Limb (tissue), 2 donors: ENCODE results near the gene ABHD12.

ENCODE experiments used
- DNase-seq, 2 donors: peaks; one replicate each; pipeline ENCODE4 v3.0.0-alpha.2; 2016; ENCODE audit errors: extremely low spot score in 2 of 2

ABHD12 gene

DNA sequence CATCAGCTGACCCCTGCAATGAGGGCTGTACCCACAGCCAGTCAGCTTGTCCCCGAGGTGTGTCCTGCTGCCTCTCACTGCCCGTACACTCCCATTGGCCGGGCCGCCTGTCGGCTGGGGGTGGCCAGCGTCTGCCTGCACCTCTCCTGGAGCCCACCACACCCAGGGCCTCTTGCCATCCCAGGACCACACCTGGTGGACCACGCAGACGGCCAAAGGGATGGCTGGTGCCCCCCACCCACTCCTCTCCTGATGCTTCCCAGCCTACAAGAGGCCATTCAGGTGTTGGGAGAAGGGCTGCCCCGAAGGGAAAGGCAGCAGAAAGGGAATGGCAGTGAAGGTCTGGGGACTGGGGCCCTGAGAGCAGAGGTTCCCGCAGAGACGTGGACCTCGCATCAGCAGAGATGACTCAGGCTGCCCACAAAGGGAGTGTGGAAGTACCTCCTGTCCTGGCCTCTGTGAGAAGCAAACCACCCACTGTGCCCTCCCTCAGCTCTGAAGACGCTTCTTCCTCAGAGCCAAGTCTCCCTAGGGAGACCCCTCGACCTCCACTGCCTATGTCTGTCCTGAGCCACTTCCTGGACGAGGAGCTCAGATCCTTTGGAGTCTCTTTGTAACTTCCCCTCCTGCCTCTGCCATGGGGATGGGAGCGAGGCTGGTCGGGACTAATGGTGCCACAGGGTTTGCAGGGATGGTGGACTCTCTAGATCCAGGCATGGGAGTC lies 81.8 kb downstream of the ABHD12 start:
- DNase-seq = no peak

DNA sequence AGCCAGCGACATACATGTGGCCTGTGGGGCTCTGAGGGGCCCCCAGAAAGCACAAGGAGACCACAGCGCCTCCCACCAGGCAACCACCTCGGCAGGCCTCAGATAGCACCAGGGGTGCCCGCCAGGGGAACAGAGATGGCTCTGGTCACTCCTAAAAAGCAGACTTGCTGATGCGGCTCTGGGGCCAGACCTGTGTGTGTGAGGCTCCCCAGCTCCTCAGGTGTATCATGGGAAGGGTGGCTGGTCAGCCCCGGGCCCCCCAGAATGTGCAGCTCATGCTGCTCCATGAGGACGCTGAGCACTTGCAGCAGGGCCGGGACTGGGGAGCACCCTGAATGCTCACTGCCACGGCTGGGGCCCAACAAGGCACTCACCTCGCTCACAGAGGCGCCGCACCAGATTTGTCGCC lies 82.5 kb downstream of the ABHD12 start:
- no peak for DNase-seq

DNA sequence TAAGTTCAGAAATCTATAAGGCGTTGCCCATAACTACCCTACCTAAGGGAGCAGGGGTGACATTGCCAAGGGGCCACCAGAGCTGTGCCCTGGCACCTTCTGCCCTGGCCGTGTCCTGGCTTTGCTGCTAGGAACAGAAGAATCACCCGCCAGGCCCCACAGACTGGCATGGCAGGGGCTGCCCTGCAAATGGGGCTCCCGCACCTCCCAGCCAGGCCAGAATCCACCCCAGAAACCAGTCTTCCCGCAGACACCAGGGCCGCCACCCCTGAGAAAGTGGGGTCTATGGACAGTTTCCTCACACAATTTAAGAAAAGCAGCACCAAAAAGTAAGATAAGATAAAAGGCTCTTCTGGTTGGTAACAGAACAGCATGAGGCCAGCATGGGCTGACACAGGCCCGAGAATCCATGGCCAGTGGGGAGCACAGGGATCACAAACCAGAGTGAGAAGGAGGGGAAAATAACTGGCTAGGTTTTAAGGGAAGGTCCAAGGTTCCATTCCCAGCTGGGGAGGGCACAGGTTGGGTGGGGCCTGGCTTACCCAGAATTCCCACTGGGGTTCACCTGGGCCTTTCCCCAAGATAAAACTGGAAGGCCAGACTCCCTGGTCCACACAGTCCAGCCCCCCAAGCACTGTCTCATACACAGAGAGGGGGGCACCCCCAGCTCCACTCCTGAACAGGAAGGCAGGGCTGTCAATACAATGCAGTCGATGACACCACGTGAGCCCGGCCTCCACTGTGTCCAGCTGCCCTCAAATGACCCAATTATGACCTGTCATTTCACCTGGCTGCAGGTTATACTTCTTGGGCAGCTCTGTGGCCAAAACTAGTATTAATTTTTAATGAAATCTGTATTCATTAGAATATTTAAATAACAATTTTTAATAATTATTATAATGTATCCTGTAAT lies 83.4 kb downstream of the ABHD12 start:
- no peak for DNase-seq

DNA sequence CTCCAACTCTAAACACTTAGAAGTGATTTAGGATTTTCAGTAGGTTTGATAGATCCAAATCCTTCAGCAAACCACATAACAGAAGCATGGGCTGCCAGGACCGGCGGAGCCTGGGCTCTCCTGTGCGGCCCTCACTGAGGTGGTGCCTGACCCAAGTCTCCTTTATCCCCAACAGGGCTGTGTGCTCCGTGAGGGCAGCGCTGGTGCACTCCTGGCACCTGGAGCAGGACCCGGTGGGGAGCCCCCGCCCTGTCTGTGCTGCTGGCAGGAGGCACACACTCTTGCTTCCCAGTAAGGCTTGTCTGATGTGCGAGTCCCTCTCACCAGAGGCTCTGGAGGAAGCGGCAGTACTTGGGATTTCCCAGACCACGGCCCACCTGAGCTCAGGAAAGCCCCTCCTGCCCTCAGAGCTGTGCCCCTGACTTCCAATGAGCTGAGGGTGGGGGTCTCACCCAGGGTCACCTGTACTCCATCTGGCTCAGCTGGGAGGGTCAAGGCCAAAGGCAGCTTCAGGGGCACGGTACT lies 86.5 kb downstream of the ABHD12 start:
- DNase-seq = no peak

DNA sequence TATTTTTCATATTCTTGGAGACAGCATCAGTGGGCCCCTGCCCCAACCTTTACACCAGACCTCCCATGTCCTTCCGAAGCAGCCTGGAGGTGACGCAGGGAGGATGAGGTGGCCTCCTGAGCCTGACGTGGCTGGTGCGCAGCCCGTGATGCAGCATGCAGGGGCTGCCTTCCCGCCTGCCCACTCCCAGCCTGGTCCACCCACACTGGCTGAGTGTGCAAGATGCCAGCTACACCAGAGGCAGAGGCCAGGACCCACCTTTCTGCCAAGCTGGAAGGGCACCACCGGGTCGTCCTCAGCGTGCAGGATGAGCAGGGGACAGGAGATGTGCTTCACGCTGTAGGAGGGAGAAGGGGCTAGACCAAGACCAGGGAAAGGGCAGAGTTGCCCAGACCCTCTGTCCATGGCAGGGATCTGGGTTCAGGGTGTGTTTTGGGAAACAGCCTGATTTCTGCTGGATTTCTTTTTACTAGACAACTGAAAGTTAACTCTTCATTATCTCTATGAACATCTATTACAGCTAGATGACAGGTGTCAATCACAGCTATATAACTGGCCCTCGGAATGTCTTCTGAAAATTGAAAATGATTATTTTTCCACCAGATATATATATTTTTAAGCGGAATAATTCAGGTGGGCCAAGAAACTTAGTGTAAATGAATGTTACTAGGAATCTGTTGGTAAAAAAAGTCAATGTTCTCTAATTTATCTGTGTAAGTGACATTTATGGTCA lies 87.2 kb downstream of the ABHD12 start:
- DNase-seq = no peak

DNA sequence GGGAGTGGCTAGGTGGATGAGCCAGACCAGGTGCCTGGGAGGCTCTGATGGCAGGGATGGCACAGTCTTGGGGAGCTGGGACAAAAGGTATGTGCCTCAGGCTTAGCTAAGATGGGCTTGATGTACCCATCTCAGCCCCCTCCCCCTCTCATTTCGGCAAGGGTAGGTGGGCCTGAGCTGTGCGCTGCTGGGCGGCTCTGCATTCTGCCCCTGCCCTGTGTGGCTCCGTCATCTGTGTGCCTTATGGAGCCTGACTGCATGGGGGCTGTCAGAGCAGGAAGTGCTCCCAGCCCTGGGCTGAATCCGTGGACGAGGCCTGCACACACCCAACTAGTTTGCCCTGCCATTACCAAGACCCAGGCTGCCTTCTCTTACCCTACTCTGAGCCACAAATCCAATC lies 88.0 kb downstream of the ABHD12 start:
- no peak for DNase-seq

DNA sequence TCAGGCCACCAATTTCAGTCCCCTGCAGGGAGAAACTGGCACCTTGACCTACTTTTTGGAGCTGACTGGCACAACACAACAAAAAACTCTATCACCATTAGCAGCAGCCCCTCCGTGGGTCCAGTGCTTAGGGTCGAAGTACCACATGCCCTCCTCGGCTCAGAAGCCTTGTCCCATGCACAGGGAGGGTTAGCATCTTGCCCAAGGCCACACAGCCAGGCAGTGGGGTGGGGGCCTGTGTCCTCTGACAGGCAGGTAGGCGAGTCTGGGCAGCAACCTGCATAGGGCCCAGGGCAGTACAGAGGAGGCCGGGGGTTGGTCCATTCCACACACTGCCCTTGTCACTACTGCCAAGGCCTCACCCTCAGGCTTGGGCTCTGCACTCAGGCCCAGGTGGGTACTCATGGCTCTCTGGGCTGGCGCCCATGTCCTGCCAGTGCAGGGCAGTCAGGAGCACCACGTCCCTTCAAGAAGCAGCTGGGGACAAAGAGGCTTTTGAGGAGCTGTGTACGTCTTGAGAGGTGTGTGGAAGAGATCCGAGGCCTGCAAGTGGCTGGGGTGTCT lies 89.2 kb downstream of the ABHD12 start:
- DNase-seq = no peak

DNA sequence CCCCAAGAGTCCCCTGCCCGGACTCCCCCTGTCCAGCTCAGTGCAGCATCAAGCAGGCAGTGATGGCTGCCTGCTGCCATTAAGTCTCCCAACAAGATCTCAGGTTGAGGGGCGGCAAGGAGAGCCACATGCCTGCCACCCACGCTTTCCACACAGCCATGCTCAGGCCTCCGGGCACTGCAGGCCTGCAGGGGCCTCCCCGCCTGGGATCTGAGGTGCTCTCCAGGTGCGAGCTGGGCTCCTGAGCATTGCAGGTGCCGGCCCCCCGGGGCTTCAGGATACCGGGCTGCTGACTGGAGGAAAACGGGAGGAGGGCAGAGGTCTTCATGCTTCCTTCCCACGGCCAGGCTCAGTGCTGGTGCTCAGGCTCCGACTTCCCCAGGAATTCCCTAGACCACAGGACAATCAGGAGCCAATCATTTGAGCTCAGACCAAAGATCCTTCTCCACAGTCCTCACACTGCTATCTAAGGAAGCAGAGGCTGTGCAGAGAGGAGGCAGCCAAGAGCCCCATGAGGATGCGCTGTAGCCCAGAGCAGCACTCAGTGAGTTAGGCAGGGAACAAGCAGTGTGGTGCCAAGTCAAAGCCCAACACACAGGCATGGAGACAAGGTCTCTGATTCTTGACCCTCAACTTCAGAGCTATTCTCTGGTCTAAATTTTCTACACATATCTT lies 90.0 kb downstream of the ABHD12 start:
- no peak for DNase-seq

DNA sequence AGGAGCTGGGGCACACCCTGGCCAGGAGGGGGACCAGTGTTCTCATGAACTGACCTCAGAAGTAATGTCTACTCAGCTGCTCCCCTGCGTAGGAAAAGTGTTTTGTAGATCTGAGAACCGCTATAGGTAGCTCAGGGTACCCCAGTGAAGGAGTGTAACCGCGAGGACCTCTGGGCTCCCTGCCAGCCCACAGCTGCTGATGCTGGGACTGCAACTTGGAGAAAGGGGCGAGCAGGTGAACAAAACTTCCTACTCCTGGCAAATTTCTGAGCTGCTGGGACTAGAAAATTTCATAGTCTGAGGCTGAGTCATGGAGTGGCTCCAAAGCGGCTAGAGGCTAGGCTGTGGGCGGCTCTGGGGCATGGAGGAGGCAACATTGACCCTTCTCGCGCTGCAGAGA lies 90.8 kb downstream of the ABHD12 start:
- DNase-seq = no peak

DNA sequence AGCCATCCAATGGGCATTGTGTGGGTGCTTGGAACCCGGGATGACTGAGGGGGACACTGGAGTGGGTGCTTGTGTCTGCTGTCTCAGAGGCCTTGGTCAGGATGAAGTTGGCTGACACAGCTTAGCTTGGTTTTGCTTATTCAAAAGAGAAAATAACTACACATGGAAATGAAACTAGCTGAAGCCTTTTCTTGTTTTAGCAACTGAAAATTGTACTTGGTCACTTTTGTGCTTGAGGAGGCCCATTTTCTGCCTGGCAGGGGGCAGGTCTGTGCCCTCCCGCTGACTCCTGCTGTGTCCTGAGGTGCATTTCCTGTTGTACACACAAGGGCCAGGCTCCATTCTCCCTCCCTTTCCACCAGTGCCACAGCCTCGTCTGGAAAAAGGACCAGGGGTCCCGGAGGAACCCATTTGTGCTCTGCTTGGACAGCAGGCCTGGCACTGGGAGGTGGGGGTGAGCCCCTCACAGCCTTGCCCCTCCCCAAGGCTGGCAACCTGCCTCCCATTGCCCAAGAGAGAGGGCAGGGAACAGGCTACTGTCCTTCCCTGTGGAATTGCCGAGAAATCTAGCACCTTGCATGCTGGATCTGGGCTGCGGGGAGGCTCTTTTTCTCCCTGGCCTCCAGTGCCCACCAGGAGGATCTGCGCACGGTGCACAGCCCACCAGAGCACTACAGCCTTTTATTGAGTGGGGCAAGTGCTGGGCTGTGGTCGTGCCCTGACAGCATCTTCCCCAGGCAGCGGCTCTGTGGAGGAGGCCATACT lies 93.3 kb downstream of the ABHD12 start:
- DNase-seq = no peak

DNA sequence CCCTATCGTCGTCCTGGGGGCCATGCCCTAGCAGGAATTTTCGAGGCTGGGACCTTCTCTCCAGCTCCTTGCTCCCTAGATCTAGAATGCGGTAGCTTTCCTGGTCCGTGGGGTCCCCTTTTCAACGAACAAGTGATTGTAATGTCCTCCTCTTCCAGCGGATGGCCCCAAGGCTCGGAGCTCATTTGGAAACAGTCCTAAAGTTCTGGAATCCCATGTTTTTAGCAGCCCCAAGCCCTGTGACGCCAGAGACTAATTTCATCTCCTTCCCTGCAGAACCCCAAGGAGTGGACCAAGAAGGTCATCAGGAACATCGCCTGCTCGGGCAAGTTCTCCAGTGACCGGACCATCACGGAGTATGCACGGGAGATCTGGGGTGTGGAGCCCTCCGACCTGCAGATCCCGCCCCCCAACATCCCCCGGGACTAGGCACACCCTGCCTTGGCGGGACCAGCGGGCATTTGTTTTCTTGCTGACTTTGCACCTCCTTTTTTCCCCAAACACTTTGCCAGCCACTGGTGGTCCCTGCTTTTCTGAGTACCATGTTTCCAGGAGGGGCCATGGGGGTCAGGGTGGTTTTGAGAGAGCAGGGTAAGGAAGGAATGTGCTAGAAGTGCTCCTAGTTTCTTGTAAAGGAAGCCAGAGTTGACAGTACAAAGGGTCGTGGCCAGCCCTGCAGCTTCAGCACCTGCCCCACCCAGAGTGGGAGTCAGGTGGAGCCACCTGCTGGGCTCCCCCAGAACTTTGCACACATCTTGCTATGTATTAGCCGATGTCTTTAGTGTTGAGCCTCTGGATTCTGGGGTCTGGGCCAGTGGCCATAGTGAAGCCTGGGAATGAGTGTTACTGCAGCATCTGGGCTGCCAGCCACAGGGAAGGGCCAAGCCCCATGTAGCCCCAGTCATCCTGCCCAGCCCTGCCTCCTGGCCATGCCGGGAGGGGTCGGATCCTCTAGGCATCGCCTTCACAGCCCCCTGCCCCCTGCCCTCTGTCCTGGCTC lies 94.2 kb downstream of the ABHD12 start:
- DNase-seq = no peak

DNA sequence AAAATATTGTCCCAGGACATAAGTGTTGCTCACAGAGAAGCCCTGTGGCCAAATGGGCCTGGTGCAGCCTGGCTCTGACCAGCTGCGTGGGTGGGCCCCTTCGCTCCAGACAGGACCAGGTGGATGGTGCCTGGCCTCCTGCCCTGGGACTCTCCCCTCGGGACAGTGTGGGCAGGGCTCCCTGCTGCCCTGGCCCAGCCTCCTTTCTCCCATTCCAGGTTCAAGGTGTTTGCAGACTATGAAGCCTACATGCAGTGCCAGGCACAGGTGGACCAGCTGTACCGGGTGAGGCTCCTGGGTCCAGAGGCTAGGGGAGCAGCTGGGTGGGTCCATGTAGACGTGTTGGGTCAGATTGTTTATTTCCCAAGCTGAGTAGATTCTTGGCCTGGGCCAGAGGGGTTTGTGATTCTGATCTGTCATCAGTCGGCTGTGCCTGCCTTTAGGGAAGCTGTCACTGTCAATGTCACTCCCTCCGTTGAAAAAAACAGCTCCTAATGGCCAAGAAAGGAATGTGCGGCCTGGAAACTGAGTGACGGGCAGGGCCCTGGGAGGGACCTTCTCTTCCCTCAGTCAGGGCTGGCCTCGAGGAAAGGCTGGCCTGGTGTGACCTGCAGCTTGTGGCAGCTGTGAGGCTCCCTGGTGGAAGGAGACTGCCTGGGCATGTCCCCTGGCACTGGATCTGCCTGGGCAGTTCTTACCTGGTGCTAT lies 95.1 kb downstream of the ABHD12 start:
- no peak for DNase-seq

DNA sequence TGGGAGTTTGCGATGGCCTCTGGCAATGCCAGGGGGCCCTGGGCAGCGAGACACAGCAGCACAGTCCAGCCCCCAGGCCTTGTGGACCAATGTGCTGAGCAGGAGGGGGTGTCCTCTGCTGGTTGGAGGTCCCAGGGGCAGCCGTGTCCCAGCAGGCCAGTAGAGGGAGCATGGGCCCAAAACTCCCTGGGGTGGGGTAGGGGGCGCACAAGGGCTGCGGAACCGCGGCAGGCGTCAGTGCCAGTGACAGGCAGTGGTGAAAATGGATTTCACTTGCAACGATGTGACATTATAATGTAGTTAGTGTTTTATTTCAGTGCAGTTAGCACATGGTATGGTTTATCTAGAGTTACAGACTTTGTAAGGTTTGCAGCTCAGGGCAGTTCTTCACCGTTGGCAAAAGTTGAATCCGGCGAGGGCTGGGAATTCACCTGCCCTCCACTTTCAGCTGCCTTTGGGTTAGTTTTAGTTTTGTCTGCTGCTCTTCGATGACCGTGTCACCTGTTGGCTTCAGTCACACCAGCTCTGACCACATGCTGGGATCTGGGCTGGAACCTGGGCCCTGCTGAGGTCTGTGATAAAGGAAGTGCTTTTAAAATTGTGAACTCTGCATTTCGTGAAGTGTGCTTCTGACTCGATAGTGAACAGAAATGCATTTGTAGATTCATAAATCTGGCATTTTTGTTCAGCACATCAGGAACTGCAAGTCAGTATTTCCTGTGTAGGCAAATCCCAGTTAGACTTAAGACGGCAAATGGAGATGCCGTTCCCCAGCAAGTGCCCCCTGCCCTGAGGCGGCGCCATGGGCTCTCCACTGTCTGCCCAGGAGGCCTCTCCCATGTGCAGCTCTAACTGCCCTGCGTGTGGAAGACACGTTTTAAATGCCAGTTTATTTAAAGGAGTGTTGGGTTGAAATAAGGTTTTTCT lies 95.9 kb downstream of the ABHD12 start:
- DNase-seq = peak in 1 of 2 donors; percentile 70

DNA sequence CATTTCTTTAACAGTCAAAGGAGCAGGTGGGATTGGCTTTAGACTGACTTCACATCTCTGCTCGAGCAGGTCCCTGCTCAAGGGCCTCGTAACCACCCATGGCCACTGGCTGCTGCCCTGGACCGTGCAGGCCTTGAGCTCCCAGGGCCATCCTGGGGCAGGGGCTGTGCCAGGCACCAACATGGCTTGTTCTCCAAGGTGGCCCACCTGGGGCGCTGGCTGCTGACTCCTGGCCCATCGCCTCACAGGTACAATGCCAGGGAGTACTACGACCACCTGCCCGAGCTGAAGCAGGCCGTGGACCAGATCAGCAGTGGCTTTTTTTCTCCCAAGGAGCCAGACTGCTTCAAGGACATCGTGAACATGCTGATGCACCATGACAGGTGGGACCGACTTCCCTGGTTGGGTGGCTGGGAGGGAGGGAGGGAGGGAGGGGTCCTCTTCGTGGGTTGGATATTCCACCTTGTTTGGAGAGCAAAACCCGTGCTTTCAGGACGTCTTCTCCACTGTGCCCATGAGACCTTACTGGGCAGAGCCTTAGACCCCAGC lies 96.7 kb downstream of the ABHD12 start:
- no peak for DNase-seq

DNA sequence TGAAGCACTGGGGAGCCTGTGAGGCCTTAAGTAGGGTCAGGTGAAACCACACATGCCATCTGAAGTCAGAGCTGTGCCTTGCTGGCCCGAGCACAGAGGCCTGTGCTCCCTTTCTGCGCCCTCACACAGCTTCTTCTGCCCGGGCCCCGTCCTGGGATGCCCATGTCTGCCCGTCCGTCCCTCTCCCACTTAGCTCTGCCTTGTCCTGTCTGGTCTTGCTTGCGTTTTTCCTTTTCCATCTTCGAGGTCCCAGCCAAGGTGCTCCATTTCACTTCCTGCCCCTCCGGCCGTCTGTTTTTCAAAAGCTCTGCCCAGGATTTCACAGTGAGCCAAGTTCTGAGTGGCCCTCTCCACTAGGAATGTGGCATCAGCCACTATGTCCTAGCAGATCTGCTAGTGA lies 97.1 kb downstream of the ABHD12 start:
- no peak for DNase-seq

DNA sequence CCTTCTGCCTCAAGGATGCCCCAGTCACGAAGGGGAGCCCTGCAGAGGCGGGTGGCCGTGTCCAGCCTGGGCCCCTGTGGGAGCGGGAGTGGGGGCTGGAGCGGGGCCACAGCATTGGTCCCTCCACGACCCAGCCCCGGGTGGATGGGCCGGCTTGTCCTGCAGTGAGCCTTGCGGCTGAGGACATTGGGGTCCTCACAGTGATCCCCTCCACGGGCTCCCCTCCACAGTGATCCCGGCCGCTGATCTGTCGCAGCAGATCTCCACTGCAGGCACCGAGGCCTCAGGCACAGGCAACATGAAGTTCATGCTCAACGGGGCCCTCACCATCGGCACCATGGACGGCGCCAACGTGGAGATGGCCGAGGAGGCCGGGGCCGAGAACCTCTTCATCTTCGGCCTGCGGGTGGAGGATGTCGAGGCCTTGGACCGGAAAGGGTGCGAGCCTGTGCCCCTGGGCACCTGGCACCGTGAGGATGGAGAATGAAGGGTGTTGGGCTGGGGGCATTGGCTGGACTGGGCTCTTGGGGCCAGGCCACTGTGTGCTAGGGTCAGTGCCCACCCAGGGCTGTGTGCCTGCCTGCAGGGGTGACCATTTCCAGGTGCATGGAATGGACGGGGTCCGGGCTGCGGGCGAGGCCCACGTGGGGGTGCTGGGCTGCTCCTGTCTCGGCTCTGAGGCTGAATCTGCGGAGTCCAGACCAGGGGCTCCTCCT lies 98.3 kb downstream of the ABHD12 start:
- no peak for DNase-seq
